Measurements from ENCODE around the gene IQGAP1. TPM values are rescaled to one million over a fixed set of nuclear protein-coding genes. Genes with fewer than 3 reads are reported as not detected.

IQGAP1 gene
- total RNA-seq, 4 donors from 2014 or later = 202 to 243 (median 231) TPM

GRCh38 chr15:90422936-90423335 is 34.9 kb downstream of the IQGAP1 start:
- TF ChIP-seq CTCF (IDR thresholded peaks at IDR 0.05) (no peak), POLR2A (IDR thresholded peaks at IDR 0.05) (no peak)
- H3K4me3 ChIP-seq (ENCODE audit: low read depth, poor library complexity, severe bottlenecking) = no peak overlapping the region
- WGBS, 2 donors = 47 to 55% methylated on average over 3 of the region's 3 CpGs
- intact Hi-C loops (cut with DNase I; ENCODE audit: low total_unique reads) = no loop called here
- no peak for DNase-seq (ENCODE audit: low spot score in 2 of 2)

GRCh38 chr15:90423801-90424319 is 35.8 kb downstream of the IQGAP1 start:
- 23 to 30% methylated on average over 4 of the region's 4 CpGs for WGBS, 2 donors
- intact Hi-C loops (cut with DNase I; ENCODE audit: low total_unique reads) = no loop called here
- no peak overlapping the region for H3K4me3 ChIP-seq (ENCODE audit: low read depth, poor library complexity, severe bottlenecking)
- DNase-seq (ENCODE audit: low spot score in 2 of 2) = no peak
- TF ChIP-seq CTCF (IDR thresholded peaks at IDR 0.05) = no peak
- no peak for TF ChIP-seq POLR2A (IDR thresholded peaks at IDR 0.05)

- H3K4me3 ChIP-seq (ENCODE audit: low read depth, poor library complexity, severe bottlenecking) = no peak overlapping the region
- WGBS, 2 donors = 53 to 54% methylated on average over 2 of the region's 2 CpGs
- intact Hi-C loops (cut with DNase I; ENCODE audit: low total_unique reads) = no loop called here
- TF ChIP-seq CTCF (IDR thresholded peaks at IDR 0.05) (no peak), POLR2A (IDR thresholded peaks at IDR 0.05) (no peak)
- DNase-seq (ENCODE audit: low spot score in 2 of 2) = no peak
Observed at GRCh38 chr15:90425726-90426346, 37.8 kb downstream of the IQGAP1 start.

GRCh38 chr15:90427185-90427584 is 39.1 kb downstream of the IQGAP1 start:
- intact Hi-C loops (cut with DNase I; ENCODE audit: low total_unique reads) = no loop called here
- 76 to 78% methylated on average over 5 of the region's 5 CpGs for WGBS, 2 donors
- TF ChIP-seq CTCF (IDR thresholded peaks at IDR 0.05) (no peak), POLR2A (IDR thresholded peaks at IDR 0.05) (no peak)
- DNase-seq (ENCODE audit: low spot score in 2 of 2) = no peak
- H3K4me3 ChIP-seq (ENCODE audit: low read depth, poor library complexity, severe bottlenecking) = no peak overlapping the region

GRCh38 chr15:90432253-90432652 is 44.2 kb downstream of the IQGAP1 start:
- intact Hi-C loops (cut with DNase I; ENCODE audit: low total_unique reads) = no loop called here
- no peak for TF ChIP-seq CTCF (IDR thresholded peaks at IDR 0.05)
- no peak for TF ChIP-seq POLR2A (IDR thresholded peaks at IDR 0.05)
- 82% methylated on average over 1 of the region's 1 CpG for WGBS, 2 donors
- no peak overlapping the region for H3K4me3 ChIP-seq (ENCODE audit: low read depth, poor library complexity, severe bottlenecking)
- DNase-seq (ENCODE audit: low spot score in 2 of 2) = no peak

All from lower leg skin (tissue), 4 donors.